AG04450 (cell line): Measurements from ENCODE around the gene CNRIP1. TPM values are rescaled to one million over a fixed set of nuclear protein-coding genes. Genes with fewer than 3 reads are reported as not detected.

Source experiments
- CTCF ChIA-PET: fragments of 300-600, 350-600 bp; formaldehyde crosslinking; extraction: SDS; loops from one replicate; lab custom pipeline; 2022; ENCODE audit warnings: antibody characterized with exemption, inconsistent platforms; lab: Charles Lee
- POLR2A ChIA-PET: fragments of 350-600 bp; formaldehyde crosslinking; extraction: SDS; loops from one replicate; lab custom pipeline; 2021; ENCODE audit warnings: antibody characterized with exemption, inconsistent platforms; lab: Yijun Ruan, JAX
- DNase-seq: peaks from one replicate; pipeline ENCODE4 v3.0.0-alpha.2; 2011; ENCODE audit warnings: low read depth, low spot score
- H3K27ac ChIP-seq: one replicate; pipeline ENCODE4 v1.5.1; 2012; ENCODE audit warnings: low read depth, low read length, control low read depth
- H3K27me3 ChIP-seq: one replicate; pipeline ENCODE4 v1.6.0; 2012; ENCODE audit warnings: low read length; ENCODE audit not compliant: control insufficient read depth, insufficient read depth
- H3K4me3 ChIP-seq: 2 replicates; pipeline ENCODE4 v1.5.1; 2011; ENCODE audit warnings: mild to moderate bottlenecking, low read depth, low read length, control low read depth
- H3K9me3 ChIP-seq: 2 replicates; pipeline ENCODE4 v1.5.1; 2012; ENCODE audit warnings: low read length; ENCODE audit not compliant: control insufficient read depth, insufficient read depth
- CTCF ChIP-seq: IDR thresholded peaks from 2 replicates; pipeline ENCODE4 v1.5.1; 2011; ENCODE audit warnings: low read depth, low read length, control low read depth, inconsistent platforms
- polyA plus RNA-seq: library from polyadenylated mRNA; depleted of rRNA; stranded (reverse); fragments of >200 nt; gene quantifications from 2 replicates; pipeline ENCODE4 v1.2.3, GENCODE V29; 2011

CNRIP1 gene
- polyA plus RNA-seq, 1 experiment, result 61.6 TPM

- no peaks in the 10 kb centered on the region for H3K27me3 ChIP-seq
- ChIA-PET POLR2A (no interaction called here), CTCF (interaction anchor here (0.5 to 6.6 kb wide), 35 partner anchors 8 to 164 kb away, joined by 3 to 70 read pairs (median 4); no protein-coding TSS in a partner anchor)
- H3K9me3 ChIP-seq, result no peaks in the 10 kb centered on the region
- no peak overlapping the region for H3K27ac ChIP-seq
- no peak overlapping the region for H3K4me3 ChIP-seq
- peak; percentile 88 for TF ChIP-seq CTCF
- DNase-seq, result no peak
These were observed 36.8 kb downstream of the CNRIP1 start for GRCh38 chr2:68282811-68283418.

GRCh38 chr2:68280796-68281195 lies 39.0 kb downstream of the CNRIP1 start:
- DNase-seq, result no peak
- H3K27me3 ChIP-seq, result no peaks in the 10 kb centered on the region
- no peak overlapping the region for H3K27ac ChIP-seq
- no peak overlapping the region for H3K4me3 ChIP-seq
- H3K9me3 ChIP-seq, result no peaks in the 10 kb centered on the region
- TF ChIP-seq CTCF, result no peak
- ChIA-PET CTCF (interaction anchor here (0.7 to 6.6 kb wide), 3 partner anchors 11 to 158 kb away, joined by 3 to 70 read pairs (median 4); no protein-coding TSS in a partner anchor), POLR2A (no interaction called here)

- Histone ChIP-seq H3K27me3 (no peaks in the 10 kb centered on the region), H3K9me3 (no peaks in the 10 kb centered on the region), H3K4me3 (no peak overlapping the region), H3K27ac (no peak overlapping the region)
- POLR2A ChIA-PET, result no interaction called here
- DNase-seq, result no peak
- TF ChIP-seq CTCF, result no peak
- CTCF ChIA-PET, result interaction anchor here (0.7 to 6.6 kb wide), 3 partner anchors 11 to 157 kb away, joined by 3 to 70 read pairs (median 4); no protein-coding TSS in a partner anchor
These were observed 39.4 kb downstream of the CNRIP1 start for GRCh38 chr2:68280348-68280747.

- H3K27ac ChIP-seq, result no peak overlapping the region
- no peaks in the 10 kb centered on the region for H3K27me3 ChIP-seq
- CTCF ChIA-PET, result interaction anchor here (0.9 to 6.6 kb wide), 2 partner anchors 9 to 157 kb away, joined by 4 to 70 read pairs; no protein-coding TSS in a partner anchor
- H3K9me3 ChIP-seq, result no peaks in the 10 kb centered on the region
- DNase-seq, result no peak
- H3K4me3 ChIP-seq, result no peak overlapping the region
- TF ChIP-seq CTCF, result no peak
- POLR2A ChIA-PET, result no interaction called here
These were observed 40.1 kb downstream of the CNRIP1 start for GRCh38 chr2:68279691-68280090.

- Histone ChIP-seq H3K27me3 (no peaks in the 10 kb centered on the region), H3K4me3 (no peak overlapping the region), H3K9me3 (no peaks in the 10 kb centered on the region), H3K27ac (no peak overlapping the region)
- DNase-seq, result no peak
- ChIA-PET POLR2A (no interaction called here), CTCF (interaction anchor here (1.1 kb wide), 1 partner anchor 156 kb away, joined by 3 read pairs; no protein-coding TSS in a partner anchor)
- no peak for TF ChIP-seq CTCF
These were observed 41.6 kb downstream of the CNRIP1 start for GRCh38 chr2:68278169-68278568.
